ENCODE results near the gene RALY.

RALY gene

GRCh38 chr20:34076952-34077351, 83.2 kb downstream of the RALY start:
- no peak for DNase-seq (ENCODE audit: low read depth, low spot score)

DNA sequence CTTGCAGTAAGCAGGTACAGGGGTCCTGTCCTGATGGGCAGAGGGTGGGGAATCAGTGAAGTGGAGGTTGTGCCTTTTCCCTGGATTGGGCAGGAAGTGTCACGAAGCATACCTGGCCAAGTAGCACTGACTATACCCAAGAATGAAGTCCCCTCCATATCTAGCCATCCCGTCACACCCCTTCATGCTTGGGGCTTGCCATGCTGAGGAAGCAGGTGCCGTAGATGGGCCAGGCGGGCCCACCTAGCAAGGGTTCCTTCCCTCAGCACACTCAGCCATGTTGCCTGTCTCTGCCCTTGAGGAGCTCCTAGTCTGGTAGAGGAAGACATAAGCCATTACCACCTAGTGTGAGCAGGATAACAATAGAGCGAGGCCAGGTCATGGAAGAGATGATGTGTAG, 84.8 kb downstream of the RALY start:
- no peak for DNase-seq (ENCODE audit: low read depth, low spot score)

DNA sequence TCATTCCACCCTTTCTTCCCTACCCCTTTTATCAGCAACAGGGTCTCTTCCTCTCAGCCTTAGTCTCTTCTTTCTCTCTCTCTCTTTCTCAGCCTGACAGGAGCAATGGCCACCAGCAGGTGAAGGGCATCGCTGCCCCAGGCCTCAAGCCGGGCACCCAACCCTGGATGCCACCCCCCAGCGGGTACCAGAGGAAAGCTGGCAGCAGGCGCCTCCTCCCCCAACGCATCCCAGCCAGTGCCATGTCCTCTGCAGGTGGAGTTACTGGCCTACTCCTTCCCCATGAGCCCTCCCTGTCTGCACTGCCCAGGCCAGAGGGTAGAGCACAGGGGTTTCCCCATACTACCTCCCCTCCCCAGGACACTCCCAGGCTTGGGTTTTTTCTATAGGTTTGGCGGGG, 86.1 kb downstream of the RALY start:
- DNase-seq (ENCODE audit: low read depth, low spot score): no peak

GRCh38 chr20:34082232-34082887, 88.6 kb downstream of the RALY start:
- DNase-seq (ENCODE audit: low read depth, low spot score): no peak

DNA sequence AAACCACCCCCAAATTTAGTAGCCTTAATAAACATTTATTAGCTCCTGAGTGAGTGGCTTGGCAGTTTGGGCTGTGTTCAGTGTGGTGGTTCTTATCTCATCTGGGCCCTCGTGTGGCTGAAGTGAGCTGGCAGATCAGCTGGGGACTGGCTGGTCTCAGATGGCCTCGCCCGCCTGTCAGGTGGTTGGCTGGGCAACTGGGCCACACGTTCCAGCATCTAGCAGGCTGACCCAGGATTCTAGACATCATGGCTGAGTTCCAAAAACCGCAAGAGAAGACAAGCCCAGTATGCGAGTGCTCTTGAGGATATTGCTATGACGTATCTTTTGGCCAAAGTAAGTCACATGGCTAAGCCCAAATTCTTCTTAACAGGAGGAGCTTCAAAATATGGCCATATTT, 89.4 kb downstream of the RALY start:
- peak; percentile 90 for DNase-seq (ENCODE audit: low read depth, low spot score)

- no peak for DNase-seq (ENCODE audit: low read depth, low spot score)
Observed at GRCh38 chr20:34083781-34084180, 90.1 kb downstream of the RALY start.

DNA sequence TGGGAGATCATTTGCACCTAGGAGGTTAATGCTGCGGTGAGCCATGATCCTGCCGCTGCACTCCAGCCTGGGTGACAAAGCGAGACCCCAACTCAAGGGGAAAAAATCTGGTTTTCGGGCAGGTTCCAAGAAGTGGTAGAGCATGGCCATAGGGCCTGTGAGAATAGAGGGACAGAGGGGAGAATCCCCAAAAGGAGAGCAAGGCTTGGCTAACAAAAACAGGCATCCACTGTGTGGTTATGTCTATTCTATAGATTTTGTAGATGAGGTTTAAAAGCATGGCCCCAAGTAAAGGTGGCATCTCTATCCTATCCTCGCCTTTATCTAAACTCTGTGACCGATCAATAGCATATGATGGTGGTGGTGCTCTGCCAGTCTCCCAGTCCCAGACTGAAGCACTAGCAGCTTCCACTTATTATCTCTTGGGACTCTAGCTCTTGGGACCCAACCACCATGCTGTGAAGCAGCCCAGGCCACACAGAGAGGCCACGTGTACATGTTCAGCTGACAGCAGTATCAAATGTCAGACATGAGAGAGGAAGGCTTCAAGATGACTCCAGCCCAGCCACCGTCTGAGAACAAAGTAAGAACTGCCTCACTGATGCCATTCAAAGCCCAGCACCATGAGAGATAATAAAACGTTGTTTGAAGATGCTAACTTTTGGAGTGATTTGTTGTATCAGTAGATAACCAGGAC, 90.7 kb downstream of the RALY start:
- DNase-seq (ENCODE audit: low read depth, low spot score): no peak

DNA sequence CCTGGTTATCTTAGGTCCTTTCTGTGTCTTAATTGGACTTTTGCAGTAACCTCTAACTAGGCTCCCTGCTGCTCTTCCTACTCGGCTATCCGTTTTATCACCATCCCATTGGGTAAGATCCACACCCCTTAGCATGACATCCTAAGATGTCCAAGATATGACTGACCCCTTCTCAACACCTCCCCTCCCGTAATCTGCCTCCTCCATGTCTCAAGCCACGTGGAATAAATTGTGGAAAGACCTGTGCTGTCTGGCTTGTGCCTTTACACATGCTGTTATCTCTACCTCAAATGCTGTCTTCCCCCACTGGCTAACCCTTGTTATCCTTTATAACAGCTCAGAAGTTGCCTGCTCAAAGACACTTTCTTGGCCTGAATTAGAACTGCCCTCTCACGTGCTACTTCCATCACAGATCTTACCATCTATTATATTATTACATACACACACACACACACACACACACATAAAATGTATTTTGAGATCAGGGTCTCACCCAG, 91.9 kb downstream of the RALY start:
- DNase-seq (ENCODE audit: low read depth, low spot score): no peak

GRCh38 chr20:34088305-34089174, 94.8 kb downstream of the RALY start:
- DNase-seq (ENCODE audit: low read depth, low spot score): no peak

DNA sequence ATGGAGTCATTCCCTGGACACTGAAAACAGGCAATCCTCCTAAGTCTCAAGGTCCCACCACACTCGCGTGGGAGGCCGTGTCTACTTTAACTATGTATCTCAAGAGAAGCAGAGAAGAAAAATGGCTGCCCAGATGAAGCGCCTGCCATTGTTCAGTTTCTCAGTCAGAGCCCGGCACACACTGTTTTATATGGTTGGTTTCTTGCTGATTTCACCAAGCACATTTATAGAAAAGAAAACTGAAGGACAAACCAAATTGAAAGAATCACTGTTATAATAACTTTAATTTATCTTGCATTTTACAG, 95.4 kb downstream of the RALY start:
- no peak for DNase-seq (ENCODE audit: low read depth, low spot score)

GRCh38 chr20:34089655-34090345, 96.1 kb downstream of the RALY start:
- peak; percentile 46 for DNase-seq (ENCODE audit: low read depth, low spot score)

GRCh38 chr20:34090645-34091044, 96.9 kb downstream of the RALY start:
- no peak for DNase-seq (ENCODE audit: low read depth, low spot score)

DNA sequence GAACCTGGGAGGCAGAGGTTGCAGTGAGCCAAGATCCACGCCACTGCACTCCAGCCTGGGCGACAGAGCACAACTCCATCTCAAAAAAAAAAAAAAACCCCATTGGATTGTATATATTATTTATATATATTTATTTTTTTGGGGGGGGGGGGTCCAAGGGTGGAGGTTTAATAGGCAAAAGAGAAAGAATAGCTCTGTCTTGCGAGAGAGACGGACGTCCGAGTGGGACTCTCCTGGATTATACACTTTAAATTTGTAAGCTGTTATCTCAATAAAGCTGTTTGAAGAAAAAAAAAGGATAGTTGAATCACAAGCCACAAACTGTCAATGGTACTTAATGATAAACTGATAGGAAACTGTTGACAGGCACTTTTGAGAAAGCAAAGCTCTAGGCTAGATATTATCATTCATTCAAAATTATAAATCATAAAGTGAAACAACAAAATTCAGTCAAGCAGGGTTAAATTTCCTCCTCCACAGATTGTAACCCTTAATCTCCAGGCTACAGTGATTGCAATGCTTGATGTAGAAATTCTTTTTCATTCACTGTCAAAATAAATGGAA, 98.0 kb downstream of the RALY start:
- DNase-seq (ENCODE audit: low read depth, low spot score): no peak

- no peak for DNase-seq (ENCODE audit: low read depth, low spot score)
Observed at GRCh38 chr20:34093895-34094294, 100.2 kb downstream of the RALY start.

GRCh38 chr20:34095825-34096224, 102.1 kb downstream of the RALY start:
- no peak for DNase-seq (ENCODE audit: low read depth, low spot score)

DNA sequence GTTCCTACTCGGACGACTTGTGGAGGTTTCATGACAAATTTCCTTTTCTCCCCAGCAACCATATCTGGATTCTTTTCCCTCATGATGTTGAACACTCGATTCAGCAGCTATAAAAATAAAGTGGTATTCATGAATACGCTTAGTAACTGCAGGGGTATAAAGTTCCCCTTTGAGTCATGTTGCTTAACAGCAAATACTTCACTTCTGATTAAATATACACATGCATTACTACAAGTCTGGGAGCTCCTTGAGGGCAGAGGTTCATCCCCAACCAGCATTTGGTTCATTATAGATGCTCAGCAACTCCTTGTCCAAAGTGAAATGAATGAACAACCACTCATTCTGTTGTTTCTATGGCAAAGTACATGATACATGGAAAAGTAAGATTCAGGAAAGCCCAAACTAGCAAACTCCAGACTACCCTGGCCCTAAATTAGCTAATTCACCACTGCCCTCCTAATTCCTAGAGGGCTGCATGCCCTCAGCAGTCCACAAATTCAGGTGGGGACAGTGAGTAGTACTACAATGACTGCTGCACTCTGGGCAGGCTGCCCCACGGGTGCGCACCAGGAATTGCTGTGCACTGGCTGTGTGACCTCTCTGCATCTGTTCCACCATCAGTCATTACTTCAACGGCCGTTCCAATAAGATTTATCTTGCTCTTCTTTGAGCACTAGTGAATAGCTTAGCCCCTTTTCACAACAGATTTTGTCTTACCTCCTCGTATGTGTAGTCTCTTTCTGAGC, 103.2 kb downstream of the RALY start:
- no peak for DNase-seq (ENCODE audit: low read depth, low spot score)

- DNase-seq (ENCODE audit: low read depth, low spot score): no peak
Observed at GRCh38 chr20:34098570-34098969, 104.9 kb downstream of the RALY start.

- DNase-seq (ENCODE audit: low read depth, low spot score): no peak
Observed at GRCh38 chr20:34099675-34100074, 106.0 kb downstream of the RALY start.

DNA sequence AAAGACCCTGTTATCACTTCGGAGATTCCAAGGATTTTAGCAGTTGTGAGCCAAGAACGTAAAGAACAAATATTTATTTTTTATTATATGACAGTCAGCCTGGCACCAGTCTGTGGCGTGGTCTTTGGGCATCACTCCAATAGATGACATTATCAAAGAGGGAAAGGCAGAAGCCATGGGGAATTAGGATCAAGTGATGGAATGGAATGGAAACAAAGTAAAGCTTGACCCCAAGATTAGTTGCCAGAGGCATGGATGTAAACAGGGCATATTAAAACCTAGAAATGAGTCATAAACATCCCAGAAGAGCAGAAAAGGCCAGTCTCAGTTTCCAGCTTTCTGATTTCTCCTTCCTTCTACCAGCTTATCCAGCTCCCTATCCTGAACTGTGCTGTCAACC, 106.9 kb downstream of the RALY start:
- DNase-seq (ENCODE audit: low read depth, low spot score): no peak

DNA sequence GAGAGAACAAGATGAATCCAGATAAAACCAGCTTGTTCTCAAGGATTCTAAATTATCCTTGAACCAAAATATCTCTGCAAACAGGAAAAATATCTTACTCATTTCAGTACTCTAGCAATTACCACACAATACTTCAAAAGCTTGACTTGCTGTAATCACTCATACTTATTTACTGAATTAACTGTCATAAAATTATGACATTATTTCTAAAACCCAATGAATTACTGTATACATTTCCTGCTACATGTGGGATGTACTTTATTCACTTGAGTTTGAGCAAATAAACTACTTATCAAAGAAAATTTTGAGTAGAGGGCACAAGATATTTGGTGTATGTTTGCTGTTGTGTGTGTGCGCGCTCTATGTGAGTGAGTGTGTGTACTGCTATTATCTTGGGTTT, 108.6 kb downstream of the RALY start:
- no peak for DNase-seq (ENCODE audit: low read depth, low spot score)

- no peak for DNase-seq (ENCODE audit: low read depth, low spot score)
Observed at GRCh38 chr20:34104059-34104458, 110.3 kb downstream of the RALY start.
